NCI-H82 (cell line): ENCODE results near the gene BEND6.
A peak's percentile ranks its signal among the peaks of the same experiment; 100 is the strongest.
"Not testable (repeated sequence)": the region's sequence is repeated elsewhere in the genome, so short reads cannot be mapped to it uniquely, and the experiment has no call there.

Experiments
- DNase-seq: peaks from one replicate; lab custom pipeline; 2025; lab: John Stamatoyannopoulos, UW

The BEND6 gene

DNA sequence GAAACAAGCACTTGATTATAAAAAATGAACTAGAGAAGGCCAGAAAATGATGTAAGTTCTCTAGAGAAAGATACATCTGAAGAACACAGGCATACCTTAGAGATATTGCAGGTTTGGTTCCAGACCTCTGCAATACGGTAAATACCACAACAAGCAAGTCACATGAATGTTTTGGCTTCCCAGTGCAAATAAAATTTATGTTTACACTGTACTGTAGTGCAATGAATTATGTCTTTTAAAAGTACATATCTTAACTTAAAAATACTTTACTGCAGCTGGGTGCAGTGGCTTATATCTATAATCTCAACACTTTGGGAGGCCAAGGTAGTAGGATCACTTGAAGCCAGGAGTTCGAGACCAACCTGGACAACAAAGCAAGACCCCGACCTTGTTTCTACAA, 80.6 kb downstream of the BEND6 start:
- no peak for DNase-seq

DNA sequence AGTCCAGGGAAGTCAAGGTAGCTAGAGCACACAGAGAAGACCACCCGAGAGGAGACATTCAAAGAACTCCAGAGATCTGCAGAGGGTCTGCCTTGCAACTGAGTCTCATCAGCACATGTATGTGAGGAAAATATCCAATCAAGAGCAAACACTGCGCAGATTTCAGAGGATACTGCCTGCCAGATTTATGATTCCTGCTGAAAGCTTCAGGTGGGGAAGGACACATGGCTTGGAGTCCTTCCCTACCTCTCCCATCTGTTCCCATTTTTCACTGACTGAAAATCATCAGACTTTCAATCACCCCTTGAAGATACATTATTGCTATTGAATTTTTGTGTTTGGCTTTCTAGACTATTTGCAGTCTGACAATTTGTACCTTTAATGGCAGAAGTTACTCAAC, 84.0 kb downstream of the BEND6 start:
- no peak for DNase-seq

DNA sequence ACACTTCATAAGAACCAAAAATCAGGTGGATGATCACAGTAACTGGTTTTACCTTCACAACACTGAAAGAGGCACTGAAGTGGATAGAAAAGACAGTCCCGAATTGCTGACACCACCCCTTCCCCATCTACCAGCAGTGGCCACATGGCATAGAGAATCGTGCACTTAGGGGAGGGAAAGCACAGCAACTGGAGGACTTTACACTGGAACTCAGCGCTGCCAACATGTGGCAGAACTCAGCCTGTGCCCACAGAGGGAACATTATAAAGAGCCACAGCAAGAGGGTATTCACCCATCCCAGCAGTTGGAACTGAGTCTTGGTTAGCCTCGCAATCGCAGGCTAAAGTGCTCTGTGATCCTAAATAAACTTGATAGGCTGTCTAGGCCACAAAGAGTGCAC, 85.1 kb downstream of the BEND6 start:
- DNase-seq = peak; percentile 26

DNA sequence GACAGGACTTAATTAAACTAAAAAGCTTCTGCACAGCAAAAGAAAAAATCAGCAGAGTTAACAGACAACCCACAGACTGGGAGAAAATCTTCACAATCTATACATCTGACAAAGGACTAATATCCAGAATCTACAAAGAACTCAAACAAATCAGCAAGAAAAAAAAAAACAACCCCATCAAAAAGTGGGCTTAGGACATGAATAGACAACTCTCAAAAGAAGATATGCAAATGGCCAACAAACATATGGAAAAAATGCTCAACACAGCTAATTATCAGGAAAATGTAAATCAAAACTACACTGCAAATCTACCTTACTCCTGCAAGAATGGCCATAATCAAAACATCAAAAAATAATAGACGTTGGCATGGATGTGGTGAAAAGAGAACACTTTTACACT, 89.2 kb downstream of the BEND6 start:
- not testable (repeated sequence) for DNase-seq

DNA sequence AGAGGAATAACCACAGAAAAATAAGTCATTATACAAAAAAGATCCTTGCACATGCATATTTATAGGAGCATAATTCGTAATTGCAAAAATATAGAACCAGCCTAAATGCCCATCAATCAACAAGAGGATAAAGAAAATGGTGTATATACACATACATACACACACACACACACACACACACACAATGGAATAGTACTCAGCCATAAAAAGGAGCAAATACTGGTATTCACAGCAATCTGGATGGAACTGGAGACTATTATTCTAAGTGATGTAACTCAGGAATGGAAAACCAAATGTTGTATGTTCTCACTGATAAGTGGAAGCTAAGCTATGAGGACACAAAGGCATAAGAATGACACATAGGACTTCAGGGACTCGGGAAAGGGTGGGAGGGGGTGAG, 89.7 kb downstream of the BEND6 start:
- no peak for DNase-seq

DNA sequence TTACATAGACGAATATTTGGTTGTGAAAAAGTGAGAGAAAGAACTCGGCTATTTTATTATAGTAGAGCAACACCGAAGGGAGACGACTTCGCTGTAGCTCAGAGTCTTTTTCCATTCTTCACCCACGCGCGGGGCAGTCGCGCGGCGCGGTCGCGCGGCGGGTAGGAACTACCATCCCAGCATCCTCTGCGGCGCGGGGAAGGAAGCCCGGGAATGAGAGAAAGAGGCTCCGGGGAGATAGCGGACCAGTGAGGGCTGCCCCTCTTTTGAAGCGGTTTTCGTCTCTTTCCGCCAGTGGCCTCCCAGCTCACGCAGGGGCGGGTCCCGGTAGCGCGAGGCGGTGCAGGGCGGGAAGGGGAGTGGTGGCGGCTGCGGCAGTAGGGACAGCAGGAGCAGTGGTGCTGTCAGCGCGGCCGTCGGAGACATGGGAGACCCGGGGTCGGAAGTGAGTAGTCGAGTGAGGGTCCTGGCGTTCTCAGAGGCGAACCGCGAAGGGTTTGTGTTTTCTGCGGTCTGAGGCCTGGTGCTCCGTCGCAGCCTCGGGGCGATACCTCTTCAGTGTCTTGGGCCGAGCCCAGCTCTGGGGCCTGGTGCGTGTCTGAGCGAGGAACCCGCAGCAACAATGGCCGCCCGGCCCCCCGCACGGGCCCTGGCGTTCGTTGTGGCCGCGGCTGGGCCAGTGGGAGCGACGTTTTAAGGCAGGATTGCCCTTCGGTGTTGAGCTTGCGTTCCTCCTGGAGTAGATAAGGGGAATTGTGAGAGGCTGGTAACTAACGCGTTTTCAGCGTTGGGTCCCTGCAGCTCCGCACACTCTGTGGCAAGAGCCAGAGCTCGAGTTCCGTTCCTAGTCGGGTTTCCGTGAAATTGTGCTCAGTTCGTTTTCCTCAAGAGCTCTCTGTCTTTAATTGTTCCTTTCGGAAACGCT, 91.7 kb downstream of the BEND6 start, which contains the start of gene KIAA1586:
TSS of gene KIAA1586 (plus strand) at position 362 of the 925 bp plus-strand sequence. CDS start at position 425, 63 bp downstream.
- peak; percentile 97 for DNase-seq

DNA sequence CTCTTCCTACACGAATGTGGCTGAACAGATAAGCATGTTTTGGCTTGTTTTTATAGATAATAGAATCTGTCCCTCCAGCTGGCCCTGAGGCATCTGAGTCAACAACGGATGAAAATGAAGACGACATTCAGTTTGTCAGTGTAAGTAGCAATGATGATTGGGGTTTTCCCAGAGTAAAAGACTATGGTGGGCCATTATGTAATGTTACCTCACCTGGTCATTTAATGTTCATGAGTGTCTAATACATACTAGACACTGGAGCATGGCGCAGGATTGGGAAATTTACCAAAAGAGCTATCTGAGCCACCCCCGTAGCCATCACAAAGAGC, 92.3 kb downstream of the BEND6 start:
- DNase-seq = not testable (repeated sequence)

DNA sequence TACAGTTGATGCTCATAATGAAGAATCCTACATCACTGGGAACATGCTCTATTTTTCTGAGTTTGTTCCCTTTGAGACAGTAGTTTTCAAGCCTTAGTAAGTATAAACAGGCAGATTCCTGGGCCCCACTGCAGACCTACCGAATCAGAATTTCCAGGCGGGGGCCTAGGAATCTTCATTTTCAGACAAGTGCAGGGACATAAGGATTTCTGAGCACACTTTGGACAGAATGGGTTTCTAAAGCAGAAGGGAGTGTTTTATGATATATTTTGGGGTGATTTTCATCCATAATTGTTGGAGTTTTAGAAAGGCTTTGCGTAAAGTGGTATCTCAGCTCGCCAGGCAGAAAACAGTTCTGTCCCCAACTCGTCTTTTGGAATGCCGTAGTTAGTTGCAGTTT, 93.0 kb downstream of the BEND6 start:
- not testable (repeated sequence) for DNase-seq

DNA sequence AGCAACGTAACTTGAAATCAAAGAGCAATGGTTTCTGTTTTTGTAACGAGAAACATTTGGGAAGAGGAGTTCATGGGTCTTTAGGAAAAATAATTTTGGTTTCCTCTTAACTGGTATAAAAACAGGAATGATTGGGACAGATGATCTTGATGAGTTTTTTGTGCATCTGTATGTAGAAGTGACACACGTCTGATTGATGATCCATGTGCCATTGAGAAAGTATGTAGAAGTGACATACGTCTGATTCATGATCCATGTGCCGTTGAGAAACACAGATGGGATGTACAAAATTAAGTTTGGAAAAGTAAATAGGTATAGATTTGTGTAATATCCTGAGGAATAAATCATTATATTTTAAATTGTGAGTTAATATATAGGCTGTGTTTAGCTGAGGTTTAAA, 93.7 kb downstream of the BEND6 start:
- DNase-seq = peak; percentile 16

DNA sequence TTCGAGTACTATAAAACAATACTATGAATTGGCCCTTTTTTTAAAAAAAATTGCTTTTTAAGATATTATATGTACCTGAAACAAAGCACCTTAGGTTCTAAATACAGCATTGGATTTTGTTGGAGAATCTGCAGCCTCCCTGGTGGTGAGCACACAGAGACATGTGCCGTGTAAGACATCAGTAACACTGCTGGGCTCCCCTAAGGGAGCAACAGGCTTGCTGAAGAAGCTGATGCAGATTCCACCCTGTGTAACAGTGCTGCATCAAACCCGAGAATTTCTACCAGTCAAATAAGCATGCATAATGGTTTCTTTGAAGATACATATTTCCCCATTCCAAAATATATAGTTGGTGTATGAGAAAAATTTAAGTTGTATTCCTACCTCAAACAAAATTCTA, 108.9 kb downstream of the BEND6 start:
- DNase-seq = no peak

DNA sequence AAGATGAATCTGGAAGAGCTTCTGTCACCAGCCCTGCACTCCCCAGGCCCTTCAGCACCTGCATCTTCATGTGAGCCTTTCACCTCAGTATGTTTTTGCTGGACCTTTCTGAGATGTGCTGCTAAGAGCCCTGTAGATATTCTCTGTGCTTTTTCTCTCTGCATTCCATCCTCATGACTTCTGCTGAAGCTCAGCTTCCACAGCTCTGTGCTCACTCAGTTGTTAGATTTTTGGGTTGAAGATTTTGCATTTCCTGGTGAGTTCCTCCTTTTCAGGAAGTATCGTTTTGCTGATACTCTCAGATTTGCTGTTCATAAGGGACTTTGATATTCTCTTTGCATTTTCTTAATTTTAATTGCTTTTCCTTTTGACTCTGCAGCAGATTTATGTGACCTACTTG, 109.9 kb downstream of the BEND6 start:
- DNase-seq = no peak

DNA sequence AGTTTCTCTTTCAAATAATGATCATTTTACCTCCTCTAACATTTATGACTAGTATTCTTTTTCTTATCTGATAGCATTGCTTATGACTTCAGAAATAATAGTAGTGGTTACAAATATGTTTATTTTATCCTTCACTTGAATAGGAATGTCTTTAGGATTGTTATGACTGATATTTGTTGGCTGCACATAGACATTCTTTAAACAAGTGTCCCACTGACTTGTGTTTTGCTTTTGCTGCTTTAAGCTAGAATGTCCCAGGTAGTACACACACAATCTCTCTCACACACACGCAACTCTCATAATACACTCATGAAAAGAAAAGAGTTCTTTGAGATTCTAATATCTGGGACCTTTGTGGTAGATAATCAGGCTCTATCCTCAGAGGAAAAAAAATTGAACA, 113.2 kb downstream of the BEND6 start:
- DNase-seq = no peak

DNA sequence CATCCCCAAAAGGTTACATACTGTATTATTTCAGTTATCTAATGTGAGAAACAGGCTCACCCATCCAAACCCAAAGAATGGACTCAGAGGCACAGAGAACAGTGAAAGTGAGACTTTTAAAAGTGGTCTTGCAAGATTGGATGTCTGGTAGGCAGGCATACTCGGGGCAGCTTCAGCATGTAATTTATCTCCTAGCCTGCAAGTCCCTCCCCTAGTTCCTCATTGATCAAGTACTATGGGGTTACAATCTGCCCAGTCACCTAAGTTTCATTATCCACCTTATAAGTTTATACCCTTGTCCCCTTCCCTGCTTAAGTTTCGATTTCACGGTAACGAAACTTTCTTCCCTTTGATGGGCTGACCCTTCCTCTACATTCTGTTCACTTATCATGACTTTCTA, 114.3 kb downstream of the BEND6 start:
- no peak for DNase-seq

DNA sequence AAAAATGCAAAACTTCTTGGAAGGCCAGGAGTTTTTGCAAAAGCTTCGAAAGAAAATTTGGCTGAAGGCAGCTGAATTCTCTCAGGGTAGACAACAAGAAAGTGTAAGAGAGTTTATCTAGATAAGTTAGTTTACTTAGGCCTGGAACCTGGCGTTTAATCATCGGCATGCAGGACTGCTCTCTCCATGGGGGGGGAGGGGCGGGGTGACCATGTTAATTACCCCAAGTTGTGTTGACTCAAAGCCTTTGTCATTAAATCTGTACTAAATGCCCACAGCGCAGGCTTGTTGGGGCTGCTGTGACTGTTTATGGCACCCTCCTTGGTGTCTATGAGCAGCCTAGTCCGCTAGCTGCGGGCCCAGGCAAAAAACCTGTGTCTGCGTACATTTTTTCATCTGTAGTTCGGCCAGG, 115.0 kb downstream of the BEND6 start:
- DNase-seq = no peak

DNA sequence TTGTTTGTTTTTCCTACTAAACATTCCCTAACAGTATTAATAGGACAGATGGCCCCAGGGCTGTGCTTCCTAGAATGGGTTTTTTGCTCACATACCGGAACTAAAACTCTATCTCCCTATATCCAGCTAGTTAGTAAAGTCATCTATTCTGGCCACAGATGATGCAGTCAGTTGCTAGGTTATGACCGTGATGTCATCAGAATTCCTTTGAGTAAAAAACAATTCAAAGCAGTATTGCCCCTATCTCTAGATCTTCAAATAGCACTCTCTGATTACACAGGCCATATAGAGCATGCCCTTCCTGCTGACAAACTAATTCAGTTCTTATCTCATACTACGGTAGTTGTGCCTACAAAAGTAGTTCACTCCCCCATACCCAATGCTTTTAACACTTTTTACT, 117.2 kb downstream of the BEND6 start:
- no peak for DNase-seq

DNA sequence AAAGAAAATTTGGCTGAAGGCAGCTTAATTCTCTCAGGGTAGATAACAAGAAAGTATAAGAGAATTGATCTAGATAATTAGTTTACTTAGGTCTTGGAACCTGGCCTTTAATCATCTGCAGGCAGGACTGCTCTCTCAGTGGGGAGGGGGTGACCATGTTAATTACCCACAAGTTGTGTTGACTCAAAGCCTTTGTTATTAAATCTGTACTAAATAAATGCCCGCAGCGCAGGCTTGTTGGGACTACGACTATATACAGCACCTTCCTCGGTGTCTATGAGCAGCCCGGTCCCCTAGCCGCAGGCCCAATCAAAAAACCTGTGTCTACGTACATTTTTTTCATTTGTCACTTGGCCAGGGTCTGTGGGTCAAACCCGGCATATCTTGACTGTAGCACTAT, 119.5 kb downstream of the BEND6 start:
- DNase-seq = no peak

DNA sequence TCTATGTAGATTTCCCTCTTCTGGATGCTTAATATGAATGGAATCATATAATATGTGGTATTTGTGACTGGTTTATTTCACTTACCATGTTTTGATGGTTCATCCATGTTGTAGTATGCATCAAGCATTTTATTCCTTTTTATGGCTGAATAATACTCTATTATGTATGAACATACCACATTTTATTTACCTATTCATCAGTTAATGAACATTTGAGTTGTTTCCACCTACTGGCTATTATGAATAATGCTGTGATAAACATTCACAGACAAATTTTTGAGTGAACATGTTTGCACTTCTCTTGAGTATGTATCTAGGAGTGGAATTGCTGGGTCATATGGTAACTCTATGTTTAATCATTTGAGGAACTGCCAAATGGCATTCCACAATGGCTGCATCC, 120.2 kb downstream of the BEND6 start:
- DNase-seq = no peak
